Lower leg skin (tissue), 4 donors: ENCODE measurements around the gene NOC2L. TPM values are rescaled to one million over a fixed set of nuclear protein-coding genes. Genes with fewer than 3 reads are reported as not detected.

Experiments
- DNase-seq, 2 donors: peaks; one replicate each; pipeline ENCODE4 v3.0.0-alpha.2; 2019; ENCODE audit warnings: low spot score in 2 of 2
- H3K4me3 ChIP-seq: fragments of 200-600 bp; sonication (generic); 2 replicates; pipeline ENCODE4 v1.5.1; 2017; ENCODE audit warnings: mild to moderate bottlenecking, low read depth; ENCODE audit not compliant: poor library complexity, severe bottlenecking
- POLR2A ChIP-seq, 2 donors: fragments of 450-650 bp; IDR thresholded peaks; one replicate each; pipeline ENCODE4 v1.6.1; 2016 to 2017; ENCODE audit warnings: antibody characterized with exemption in 2 of 2, mild to moderate bottlenecking in 1 of 2, moderate library complexity in 1 of 2
- WGBS, 2 donors: methylation state at CpG; one replicate each; pipeline ENCODE4 v1.1.5; 2018; 5-methylcytosine and 5-hydroxymethylcytosine counted together
- intact Hi-C: fragments of 100-400 bp; cut with DNase I; formaldehyde crosslinking; loops from one replicate; pipeline ENCODE4 v1.15.0; 2023; ENCODE audit warnings: low total_unique reads
- total RNA-seq, 4 donors: library from RNA; depleted of rRNA; stranded (reverse); fragments of >200 nt; gene quantifications; one replicate each; pipeline ENCODE4 v1.1.0, GENCODE V29; 2016
- TF ChIP-seq, protein P1 (sequence below), 3 donors: fragments of 450-650 bp; IDR thresholded peaks; one replicate each; pipeline ENCODE4 v1.5.1; 2016; ENCODE audit warnings: antibody characterized with exemption in 3 of 3, mild to moderate bottlenecking in 3 of 3, moderate library complexity in 2 of 3

Gene NOC2L
- total RNA-seq, 4 donors from 2014 or later: 44.7 to 67.8 (median 59.6) TPM

GRCh38 chr1:941588-942383 lies 17.3 kb downstream of the NOC2L start:
- peak overlapping the region; percentile 16 for H3K4me3 ChIP-seq
- DNase-seq: no peak
- 0 to 1% methylated on average over 3 to 67 of the region's 98 CpGs for WGBS, 2 donors
- intact Hi-C loops: no loop called here
- no peak for TF ChIP-seq POLR2A (IDR thresholded peaks at IDR 0.05)
- TF ChIP-seq, protein P1, sequence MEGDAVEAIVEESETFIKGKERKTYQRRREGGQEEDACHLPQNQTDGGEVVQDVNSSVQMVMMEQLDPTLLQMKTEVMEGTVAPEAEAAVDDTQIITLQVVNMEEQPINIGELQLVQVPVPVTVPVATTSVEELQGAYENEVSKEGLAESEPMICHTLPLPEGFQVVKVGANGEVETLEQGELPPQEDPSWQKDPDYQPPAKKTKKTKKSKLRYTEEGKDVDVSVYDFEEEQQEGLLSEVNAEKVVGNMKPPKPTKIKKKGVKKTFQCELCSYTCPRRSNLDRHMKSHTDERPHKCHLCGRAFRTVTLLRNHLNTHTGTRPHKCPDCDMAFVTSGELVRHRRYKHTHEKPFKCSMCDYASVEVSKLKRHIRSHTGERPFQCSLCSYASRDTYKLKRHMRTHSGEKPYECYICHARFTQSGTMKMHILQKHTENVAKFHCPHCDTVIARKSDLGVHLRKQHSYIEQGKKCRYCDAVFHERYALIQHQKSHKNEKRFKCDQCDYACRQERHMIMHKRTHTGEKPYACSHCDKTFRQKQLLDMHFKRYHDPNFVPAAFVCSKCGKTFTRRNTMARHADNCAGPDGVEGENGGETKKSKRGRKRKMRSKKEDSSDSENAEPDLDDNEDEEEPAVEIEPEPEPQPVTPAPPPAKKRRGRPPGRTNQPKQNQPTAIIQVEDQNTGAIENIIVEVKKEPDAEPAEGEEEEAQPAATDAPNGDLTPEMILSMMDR (IDR thresholded peaks at IDR 0.05): no peak

DNA sequence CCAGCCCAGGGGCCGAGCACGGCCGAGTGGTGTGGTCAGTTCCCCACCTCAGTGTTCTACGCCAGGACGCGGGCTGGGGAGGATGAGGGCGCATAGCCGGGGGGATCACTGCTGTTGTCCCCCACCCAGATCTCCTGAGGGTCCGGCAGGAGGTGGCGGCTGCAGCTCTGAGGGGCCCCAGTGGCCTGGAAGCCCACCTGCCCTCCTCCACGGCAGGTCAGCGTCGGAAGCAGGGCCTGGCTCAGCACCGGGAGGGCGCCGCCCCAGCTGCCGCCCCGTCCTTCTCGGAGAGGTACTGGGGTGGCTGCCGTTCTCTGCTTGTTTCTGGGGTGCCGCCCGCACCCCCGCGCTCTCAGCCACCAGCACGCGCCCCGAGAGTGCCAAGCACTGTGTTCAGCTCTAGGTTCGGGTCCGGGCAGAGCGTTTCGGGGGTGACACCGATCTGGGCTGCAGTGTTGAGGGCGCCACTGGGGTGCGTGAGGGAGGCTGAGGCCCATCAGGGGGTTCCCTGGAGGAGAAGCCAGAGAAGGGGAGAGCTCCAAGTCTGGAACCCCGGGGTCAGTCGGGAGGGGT lies 18.0 kb downstream of the NOC2L start:
- TF ChIP-seq POLR2A (IDR thresholded peaks at IDR 0.05): no peak
- TF ChIP-seq, protein P1 (IDR thresholded peaks at IDR 0.05): no peak
- intact Hi-C loops: no loop called here
- no peak for DNase-seq
- WGBS, 2 donors: 0 to 2% methylated on average over 5 to 19 of the region's 36 CpGs
- no peak overlapping the region for H3K4me3 ChIP-seq

GRCh38 chr1:940107-941014 lies 18.7 kb downstream of the NOC2L start:
- DNase-seq: no peak
- 0% methylated on average over 27 to 70 of the region's 86 CpGs for WGBS, 2 donors
- intact Hi-C loops: no loop called here
- no peak for TF ChIP-seq POLR2A (IDR thresholded peaks at IDR 0.05)
- TF ChIP-seq, protein P1 (IDR thresholded peaks at IDR 0.05): no peak
- H3K4me3 ChIP-seq: no peak overlapping the region

DNA sequence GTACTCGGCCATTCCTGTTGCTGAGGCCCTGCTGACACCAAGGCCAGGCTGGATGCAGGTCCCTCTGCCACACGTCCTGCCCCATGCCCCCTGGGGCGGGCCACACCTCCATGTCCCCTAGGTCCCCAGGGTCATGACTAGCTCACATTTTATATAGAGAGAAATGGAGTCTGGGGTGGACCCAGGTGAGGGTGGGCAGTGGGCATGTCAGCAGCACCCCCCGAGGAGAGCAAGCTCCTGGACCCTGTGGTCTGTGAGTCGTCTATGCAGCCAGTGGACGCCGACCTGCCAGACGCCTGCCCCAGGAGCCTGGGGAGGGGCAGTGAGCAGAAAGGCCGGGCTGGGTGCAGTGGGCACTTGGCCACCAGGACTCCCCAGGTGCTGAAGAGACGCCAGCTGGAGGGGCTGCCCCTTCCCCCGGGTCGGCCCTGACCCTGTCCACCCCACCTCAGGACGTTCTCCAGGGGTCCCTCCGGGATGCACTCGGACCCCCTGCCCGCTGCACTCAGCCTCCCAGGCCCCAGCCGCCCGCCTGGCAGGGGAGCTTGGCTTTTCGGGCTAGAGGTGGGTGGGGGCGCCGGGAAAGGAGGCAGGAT lies 19.4 kb downstream of the NOC2L start:
- no peak overlapping the region for H3K4me3 ChIP-seq
- no peak for DNase-seq
- WGBS, 2 donors: 19 to 21% methylated on average over 14 to 17 of the region's 21 CpGs
- TF ChIP-seq, protein P1 (IDR thresholded peaks at IDR 0.05): no peak
- no peak for TF ChIP-seq POLR2A (IDR thresholded peaks at IDR 0.05)
- intact Hi-C loops: no loop called here

DNA sequence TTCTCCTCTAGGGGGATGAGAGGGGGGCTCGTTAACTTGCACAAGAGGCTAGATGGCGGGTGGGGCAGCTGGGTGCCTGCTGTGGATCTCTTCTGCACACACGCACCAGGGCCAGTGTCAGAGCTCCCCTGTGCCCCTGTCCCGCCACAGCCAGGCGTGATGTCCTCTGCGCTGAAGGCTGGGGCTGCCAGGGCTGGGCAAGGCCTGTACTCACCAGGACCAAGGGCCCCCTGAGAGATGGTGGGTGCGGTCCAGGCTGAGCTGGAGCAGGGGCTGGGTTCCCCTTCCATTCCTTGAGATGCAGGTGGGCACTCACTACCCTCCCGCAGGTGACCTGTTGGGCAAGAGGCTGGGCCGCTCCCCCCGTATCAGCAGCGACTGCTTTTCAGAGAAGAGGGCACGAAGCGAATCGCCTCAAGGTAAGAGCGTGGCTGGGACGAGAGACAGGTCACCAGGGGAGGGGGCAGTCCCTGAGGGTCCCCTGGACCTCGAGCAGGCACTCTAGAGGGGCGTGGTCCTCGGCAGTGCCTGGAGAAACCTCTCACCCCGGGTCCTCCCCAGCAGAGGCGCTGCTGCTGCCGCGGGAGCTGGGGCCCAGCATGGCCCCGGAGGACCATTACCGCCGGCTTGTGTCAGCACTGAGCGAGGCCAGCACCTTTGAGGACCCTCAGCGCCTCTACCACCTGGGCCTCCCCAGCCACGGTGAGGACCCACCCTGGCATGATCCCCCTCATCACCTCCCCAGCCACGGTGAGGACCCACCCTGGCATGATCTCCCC lies 20.2 kb downstream of the NOC2L start:
- intact Hi-C loops: no loop called here
- TF ChIP-seq, protein P1 (IDR thresholded peaks at IDR 0.05): no peak
- no peak for DNase-seq
- WGBS, 2 donors: 62 to 74% methylated on average over 27 to 30 of the region's 30 CpGs
- H3K4me3 ChIP-seq: no peak overlapping the region
